Panc1 (cell line): ENCODE measurements around the gene NCKIPSD. TPM values are rescaled to one million over a fixed set of nuclear protein-coding genes. Genes with fewer than 3 reads are reported as not detected.
"Not testable (repeated sequence)": the region's sequence is repeated elsewhere in the genome, so short reads cannot be mapped to it uniquely, and the experiment has no call there.

Experiments used
- ATAC-seq: fragments of 200-7000 bp; cut with Tn5 transposase; 2 replicates; pipeline ENCODE4 v1.9.1; 2020; ENCODE audit warnings: mild to moderate bottlenecking, moderate library complexity
- BruUV-seq: library from RNA; stranded (reverse); fragments of 400-500 nt; replicated peaks from 2 replicates; lab custom pipeline; 2021; lab: Mats Ljungman, UMichigan
- CTCF ChIA-PET: fragments of 300-600 bp; sonication (Branson Sonifier 250); formaldehyde crosslinking; loops from one replicate; lab custom pipeline; 2022; ENCODE audit warnings: antibody characterized with exemption; lab: Charles Lee
- POLR2A ChIA-PET: fragments of 300-600 bp; sonication (Branson Sonifier 250); formaldehyde crosslinking; loops from one replicate; lab custom pipeline; 2022; ENCODE audit warnings: antibody characterized with exemption; lab: Charles Lee
- DNase-seq: peaks from one replicate; pipeline ENCODE4 v3.0.0-alpha.2; 2010; ENCODE audit warnings: low read depth, low spot score
- H3K27ac ChIP-seq: 2 replicates; pipeline ENCODE4 v1.5.1; 2011; ENCODE audit warnings: mild to moderate bottlenecking, low read length, inconsistent platforms
- H3K27me3 ChIP-seq: fragments of 200-500 bp; sonication (Bioruptor generic); 2 replicates; pipeline ENCODE4 v1.6.0; 2014; ENCODE audit warnings: low read length, inconsistent platforms; ENCODE audit not compliant: control insufficient read depth, insufficient read depth
- H3K36me3 ChIP-seq: fragments of 200-500 bp; sonication (Bioruptor generic); 2 replicates; pipeline ENCODE4 v1.5.1; 2014; ENCODE audit warnings: inconsistent platforms, mild to moderate bottlenecking, low read length, moderate library complexity; ENCODE audit not compliant: control insufficient read depth, insufficient read depth
- H3K4me1 ChIP-seq: 2 replicates; pipeline ENCODE4 v1.5.1; 2011; ENCODE audit warnings: inconsistent platforms, mild to moderate bottlenecking, low read length, moderate library complexity; ENCODE audit not compliant: control insufficient read depth, insufficient read depth
- H3K4me3 ChIP-seq, 2 experiments: 2 replicates each; pipeline ENCODE4 v1.5.1; 2011 to 2012; ENCODE audit warnings: low read depth in 2 of 2, low read length in 2 of 2, mild to moderate bottlenecking in 2 of 2, inconsistent platforms in 1 of 2, moderate library complexity in 1 of 2
- H3K9me3 ChIP-seq: fragments of 200-500 bp; sonication (Bioruptor generic); 2 replicates; pipeline ENCODE4 v1.5.1; 2014; ENCODE audit warnings: low read depth, mild to moderate bottlenecking, inconsistent platforms, low read length, moderate library complexity; ENCODE audit not compliant: control insufficient read depth, insufficient read depth
- CTCF ChIP-seq: fragments of 450-650 bp; IDR thresholded peaks from 2 replicates; pipeline ENCODE4 v1.5.1; 2017; ENCODE audit warnings: mild to moderate bottlenecking
- POLR2AphosphoS5 ChIP-seq: IDR thresholded peaks from 2 replicates; pipeline ENCODE4 v1.6.1; 2012; ENCODE audit warnings: mild to moderate bottlenecking, low read depth, low read length, moderate library complexity
- REST ChIP-seq, 2 experiments: IDR thresholded peaks; 2 replicates each; pipeline ENCODE4 v1.6.1; 2011 to 2012; ENCODE audit warnings: low read depth in 2 of 2, control low read depth in 1 of 2, low read length in 1 of 2, mild to moderate bottlenecking in 1 of 2, moderate library complexity in 1 of 2; ENCODE audit not compliant: insufficient read depth in 1 of 2
- SIN3A ChIP-seq: IDR thresholded peaks from 2 replicates; pipeline ENCODE4 v1.6.1; 2012; ENCODE audit warnings: low read depth, mild to moderate bottlenecking, low read length, moderate library complexity, borderline replicate concordance; ENCODE audit not compliant: insufficient read depth
- TCF7L2 ChIP-seq: IDR thresholded peaks from 2 replicates; pipeline ENCODE4 v1.6.1; 2011; ENCODE audit warnings: mild to moderate bottlenecking, low read depth, low read length, inconsistent platforms
- in situ Hi-C: cut with HindIII; loops from 2 replicates; pipeline ENCODE4 v1.10.0; 2016; ENCODE audit warnings: low sequenced_read_pairs, low pct_unique_long_range_greater_than_20kb
- intact Hi-C: fragments of 100-400 bp; cut with micrococcal nuclease; formaldehyde crosslinking; loops from one replicate; pipeline ENCODE4 v1.10.0; 2022; ENCODE audit not compliant: unreplicated experiment
- total RNA-seq: library from RNA; stranded (reverse); gene quantifications from one replicate; pipeline ENCODE4 v1.2.1, GENCODE V29; 2021; ENCODE audit not compliant: unreplicated experiment

NCKIPSD gene
- total RNA-seq, 1 experiment from 2014 or later = 26.8 TPM

GRCh38 chr3:48727511-48727910 lies 41.8 kb upstream of the NCKIPSD start:
- Histone ChIP-seq H3K4me3 (no peak overlapping the region), H3K27ac (no peak overlapping the region), H3K9me3 (no peaks in the 10 kb centered on the region), H3K27me3 (no peaks in the 10 kb centered on the region), H3K36me3 (no peaks in the 10 kb centered on the region), H3K4me1 (no peaks in the 10 kb centered on the region)
- CTCF ChIA-PET = no interaction called here
- in situ Hi-C loops = no loop called here
- DNase-seq = no peak
- no peak for ATAC-seq
- POLR2A ChIA-PET = no interaction called here
- TF ChIP-seq POLR2AphosphoS5 = no peak
- no peak for TF ChIP-seq CTCF
- TF ChIP-seq SIN3A = no peak
- no peak for TF ChIP-seq REST (IDR thresholded peaks at IDR 0.05; ENCODE audit: insufficient read depth in 1 of 2, low read depth in 2 of 2, low read length in 1 of 2)
- no peak for TF ChIP-seq TCF7L2
- no TSS peak for BruUV-seq
- intact Hi-C loops = no loop called here

DNA sequence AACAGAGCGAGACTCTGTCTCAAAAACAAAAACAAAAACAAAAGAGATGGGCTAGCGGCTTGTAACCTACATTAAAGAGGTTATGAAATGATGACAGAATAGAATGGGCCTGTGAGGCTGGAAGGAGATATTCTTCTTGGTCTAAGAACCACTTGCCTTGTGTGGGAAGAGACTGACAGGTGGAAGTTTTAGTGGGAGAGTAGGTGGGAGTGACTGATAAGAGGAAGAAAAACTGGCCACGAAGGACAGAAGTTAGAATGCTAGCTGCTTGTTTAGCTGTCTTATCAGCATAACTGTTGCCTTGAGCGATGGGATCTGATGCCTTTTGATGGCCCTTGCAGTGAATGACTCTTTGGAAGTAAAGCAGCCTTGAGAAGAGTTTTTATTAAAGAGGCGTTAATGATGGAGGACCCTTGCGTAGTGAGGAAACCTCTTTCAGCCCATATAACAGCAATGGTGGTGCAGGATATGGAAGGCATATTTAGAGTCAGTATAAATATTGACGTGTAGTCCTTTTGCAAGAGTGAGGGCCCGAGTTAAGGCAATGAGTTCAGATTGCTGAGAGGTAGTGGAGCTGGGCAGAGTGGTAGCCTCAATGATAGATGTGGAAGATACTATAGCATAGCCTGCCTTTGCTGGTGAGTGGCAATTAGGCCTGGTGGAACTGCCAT lies 39.6 kb upstream of the NCKIPSD start:
- BruUV-seq, in situ Hi-C loops, H3K27me3 ChIP-seq, H3K4me1 ChIP-seq, ATAC-seq, intact Hi-C loops, POLR2A ChIA-PET, H3K27ac ChIP-seq, H3K4me3 ChIP-seq, H3K9me3 ChIP-seq, DNase-seq, H3K36me3 ChIP-seq, CTCF ChIA-PET: not testable (repeated sequence)

- H3K27ac ChIP-seq = no peak overlapping the region
- no peaks in the 10 kb centered on the region for H3K36me3 ChIP-seq
- intact Hi-C loops (no loop called here), in situ Hi-C loops (no loop called here)
- H3K4me1 ChIP-seq = no peaks in the 10 kb centered on the region
- no peaks in the 10 kb centered on the region for H3K9me3 ChIP-seq
- no TSS peak for BruUV-seq
- CTCF ChIA-PET = no interaction called here
- TF ChIP-seq CTCF (no peak), REST (IDR thresholded peaks at IDR 0.05; ENCODE audit: insufficient read depth in 1 of 2, low read depth in 2 of 2, low read length in 1 of 2) (no peak), POLR2AphosphoS5 (no peak), SIN3A (no peak), TCF7L2 (no peak)
- POLR2A ChIA-PET = no interaction called here
- no peak overlapping the region for H3K4me3 ChIP-seq
- ATAC-seq (no peak), DNase-seq (no peak)
- H3K27me3 ChIP-seq = no peaks in the 10 kb centered on the region
Measured at GRCh38 chr3:48723725-48724124, 38.0 kb upstream of the NCKIPSD start.
